ENCODE results near the gene PCDHGA5.

PCDHGA5 gene

DNA sequence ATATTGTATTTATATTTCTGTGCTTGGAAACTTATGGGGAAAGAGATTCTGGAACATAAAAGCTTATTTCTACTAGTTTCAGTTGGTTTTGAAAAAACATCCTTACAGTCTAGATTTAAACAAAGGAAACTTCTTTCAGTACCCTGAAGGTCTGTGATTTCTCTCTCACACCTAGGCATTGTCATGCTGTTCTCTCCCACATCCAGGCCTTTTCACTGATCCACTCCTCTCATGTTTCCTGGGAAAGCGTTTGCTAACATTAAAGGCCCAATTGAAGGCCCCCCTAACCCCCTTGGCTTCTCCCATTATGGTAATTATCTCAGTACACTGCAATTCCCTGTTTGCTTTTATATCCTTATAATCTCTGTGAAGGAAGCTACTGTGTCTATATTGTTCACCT lies 21.2 kb upstream of the PCDHGA5 start:
- H4K12ac ChIP-seq (ENCODE audit: low read depth, low read length): no peak overlapping the region
- no peak overlapping the region for H3K9ac ChIP-seq (ENCODE audit: low read length)
- WGBS (ENCODE audit: extremely low coverage, insufficient coverage, insufficient read length): no CpG with 5 or more reads among the region's 1 CpG
- no peak overlapping the region for H3K23ac ChIP-seq (ENCODE audit: low read length)
- no peak for DNase-seq
- H2AFZ ChIP-seq (ENCODE audit: insufficient read depth, low read length, poor library complexity): no peak overlapping the region
- no peaks in the 10 kb centered on the region for H3K27me3 ChIP-seq (ENCODE audit: insufficient read depth, low read length)
- H3K79me1 ChIP-seq (ENCODE audit: low read length): no peaks in the 10 kb centered on the region
- H2BK5ac ChIP-seq (ENCODE audit: low read depth, low read length, poor library complexity): no peak overlapping the region
- no peak overlapping the region for H2AK5ac ChIP-seq (ENCODE audit: low read length)
- H3K9me3 ChIP-seq (ENCODE audit: insufficient read depth, low read depth, low read length): peaks cover 25% of the 10 kb centered on the region
- no peak overlapping the region for H3K27ac ChIP-seq (ENCODE audit: low read depth, low read length)
- no peaks in the 10 kb centered on the region for H3K36me3 ChIP-seq (ENCODE audit: control insufficient read depth in 1 of 2, insufficient read depth in 2 of 2, low read length in 2 of 2)
- H3K14ac ChIP-seq (ENCODE audit: low read length): no peak overlapping the region
- H4K8ac ChIP-seq (ENCODE audit: low read depth, low read length): no peak overlapping the region
- H3K4me2 ChIP-seq (ENCODE audit: low read length): no peak overlapping the region
- no peak overlapping the region for H2BK120ac ChIP-seq (ENCODE audit: insufficient read depth, low read length, poor library complexity)
- no peaks in the 10 kb centered on the region for H3K79me2 ChIP-seq (ENCODE audit: control insufficient read depth, insufficient read depth, low read length, poor library complexity)
- H3K4ac ChIP-seq (ENCODE audit: low read depth, low read length): no peak overlapping the region
- H2BK12ac ChIP-seq (ENCODE audit: low read length): no peak overlapping the region
- no peak overlapping the region for H4K91ac ChIP-seq (ENCODE audit: low read depth, low read length)
- H3K4me3 ChIP-seq (ENCODE audit: low read depth, low read length): no peak overlapping the region
- no peaks in the 10 kb centered on the region for H3K4me1 ChIP-seq (ENCODE audit: control insufficient read depth in 1 of 2, insufficient read depth in 2 of 2, low read length in 2 of 2)
- H3K18ac ChIP-seq (ENCODE audit: low read length): no peak overlapping the region

- Histone ChIP-seq H3K4ac (ENCODE audit: low read depth, low read length) (no peak within 1 kb of the TSS), H3K4me2 (ENCODE audit: low read length) (no peak within 1 kb of the TSS), H4K12ac (ENCODE audit: low read depth, low read length) (no peak within 1 kb of the TSS), H2BK5ac (ENCODE audit: low read depth, low read length, poor library complexity) (no peak within 1 kb of the TSS), H2BK120ac (ENCODE audit: insufficient read depth, low read length, poor library complexity) (no peak within 1 kb of the TSS), H3K4me1 (ENCODE audit: control insufficient read depth in 1 of 2, insufficient read depth in 2 of 2, low read length in 2 of 2) (no peaks in the 10 kb centered on the region), H3K79me2 (ENCODE audit: control insufficient read depth, insufficient read depth, low read length, poor library complexity) (no peaks in the 10 kb centered on the region), H3K4me3 (ENCODE audit: low read depth, low read length) (no peak within 1 kb of the TSS), H3K14ac (ENCODE audit: low read length) (no peak within 1 kb of the TSS), H3K36me3 (ENCODE audit: control insufficient read depth in 1 of 2, insufficient read depth in 2 of 2, low read length in 2 of 2) (no peaks in the 10 kb centered on the region), H3K27ac (ENCODE audit: low read depth, low read length) (no peak within 1 kb of the TSS), H4K8ac (ENCODE audit: low read depth, low read length) (no peak within 1 kb of the TSS), H3K79me1 (ENCODE audit: low read length) (no peaks in the 10 kb centered on the region), H2AFZ (ENCODE audit: insufficient read depth, low read length, poor library complexity) (no peak within 1 kb of the TSS), H3K23ac (ENCODE audit: low read length) (no peak within 1 kb of the TSS), H2BK12ac (ENCODE audit: low read length) (no peak within 1 kb of the TSS), H3K9ac (ENCODE audit: low read length) (no peak within 1 kb of the TSS), H3K9me3 (ENCODE audit: insufficient read depth, low read depth, low read length) (peaks cover 25% of the 10 kb centered on the region), H3K18ac (ENCODE audit: low read length) (no peak within 1 kb of the TSS), H3K27me3 (ENCODE audit: insufficient read depth, low read length) (no peaks in the 10 kb centered on the region), H2AK5ac (ENCODE audit: low read length) (no peak within 1 kb of the TSS), H4K91ac (ENCODE audit: low read depth, low read length) (no peak within 1 kb of the TSS)
- DNase-seq: peak in 1 of 2 donors; percentile 49
- no CpG with 5 or more reads among the region's 9 CpGs for WGBS (ENCODE audit: extremely low coverage, insufficient coverage, insufficient read length)
Observed at GRCh38 chr5:141343242-141343952, 20.6 kb upstream of the PCDHGA5 start, which contains the start of gene PCDHGA3. Gene PCDHGA3 (plus strand): TSS chr5:141343829. CDS start chr5:141344034, 205 bp downstream.

DNA sequence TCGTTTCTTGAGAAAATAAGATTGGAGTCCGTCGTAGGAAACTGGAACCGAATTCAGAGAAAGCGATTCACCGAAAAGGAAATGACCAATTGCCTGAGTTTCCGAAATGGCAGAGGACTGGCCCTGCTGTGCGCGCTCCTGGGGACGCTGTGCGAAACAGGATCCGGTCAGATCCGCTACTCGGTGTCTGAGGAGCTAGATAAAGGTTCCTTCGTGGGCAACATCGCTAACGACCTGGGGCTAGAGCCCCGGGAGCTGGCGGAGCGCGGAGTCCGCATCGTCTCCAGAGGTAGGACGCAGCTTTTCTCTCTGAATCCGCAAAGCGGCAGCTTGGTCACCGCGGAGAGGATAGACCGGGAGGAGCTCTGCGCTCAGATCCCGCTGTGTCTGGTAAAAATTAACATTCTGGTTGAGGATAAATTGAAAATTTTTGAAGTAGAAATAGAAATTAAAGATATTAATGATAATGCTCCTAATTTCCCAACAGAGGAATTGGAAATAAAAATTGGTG lies 20.0 kb upstream of the PCDHGA5 start:
- Histone ChIP-seq H2BK120ac (ENCODE audit: insufficient read depth, low read length, poor library complexity) (no peak overlapping the region), H3K27me3 (ENCODE audit: insufficient read depth, low read length) (no peaks in the 10 kb centered on the region), H4K12ac (ENCODE audit: low read depth, low read length) (no peak overlapping the region), H3K79me1 (ENCODE audit: low read length) (no peaks in the 10 kb centered on the region), H2BK12ac (ENCODE audit: low read length) (no peak overlapping the region), H3K4me1 (ENCODE audit: control insufficient read depth in 1 of 2, insufficient read depth in 2 of 2, low read length in 2 of 2) (no peaks in the 10 kb centered on the region), H3K9ac (ENCODE audit: low read length) (no peak overlapping the region), H3K36me3 (ENCODE audit: control insufficient read depth in 1 of 2, insufficient read depth in 2 of 2, low read length in 2 of 2) (no peaks in the 10 kb centered on the region), H3K18ac (ENCODE audit: low read length) (no peak overlapping the region), H3K23ac (ENCODE audit: low read length) (no peak overlapping the region), H3K14ac (ENCODE audit: low read length) (no peak overlapping the region), H2AFZ (ENCODE audit: insufficient read depth, low read length, poor library complexity) (no peak overlapping the region), H3K9me3 (ENCODE audit: insufficient read depth, low read depth, low read length) (peaks cover 21% of the 10 kb centered on the region), H2AK5ac (ENCODE audit: low read length) (no peak overlapping the region), H3K4me3 (ENCODE audit: low read depth, low read length) (no peak overlapping the region), H3K79me2 (ENCODE audit: control insufficient read depth, insufficient read depth, low read length, poor library complexity) (no peaks in the 10 kb centered on the region), H3K4me2 (ENCODE audit: low read length) (no peak overlapping the region), H3K4ac (ENCODE audit: low read depth, low read length) (no peak overlapping the region), H4K91ac (ENCODE audit: low read depth, low read length) (no peak overlapping the region), H2BK5ac (ENCODE audit: low read depth, low read length, poor library complexity) (no peak overlapping the region), H3K27ac (ENCODE audit: low read depth, low read length) (no peak overlapping the region), H4K8ac (ENCODE audit: low read depth, low read length) (no peak overlapping the region)
- no CpG with 5 or more reads among the region's 31 CpGs for WGBS (ENCODE audit: extremely low coverage, insufficient coverage, insufficient read length)
- DNase-seq: no peak

GRCh38 chr5:141345327-141345726 lies 18.6 kb upstream of the PCDHGA5 start:
- Histone ChIP-seq H4K12ac (ENCODE audit: low read depth, low read length) (no peak overlapping the region), H3K79me2 (ENCODE audit: control insufficient read depth, insufficient read depth, low read length, poor library complexity) (no peaks in the 10 kb centered on the region), H4K91ac (ENCODE audit: low read depth, low read length) (no peak overlapping the region), H3K4me3 (ENCODE audit: low read depth, low read length) (peak overlapping the region; percentile 44), H3K14ac (ENCODE audit: low read length) (no peak overlapping the region), H3K9me3 (ENCODE audit: insufficient read depth, low read depth, low read length) (peaks cover 14% of the 10 kb centered on the region), H3K36me3 (ENCODE audit: control insufficient read depth in 1 of 2, insufficient read depth in 2 of 2, low read length in 2 of 2) (peaks cover 0 to 2% of the 10 kb centered on the region in 2 experiments), H2BK5ac (ENCODE audit: low read depth, low read length, poor library complexity) (no peak overlapping the region), H3K27me3 (ENCODE audit: insufficient read depth, low read length) (no peaks in the 10 kb centered on the region), H3K23ac (ENCODE audit: low read length) (no peak overlapping the region), H3K27ac (ENCODE audit: low read depth, low read length) (no peak overlapping the region), H3K18ac (ENCODE audit: low read length) (no peak overlapping the region), H3K9ac (ENCODE audit: low read length) (no peak overlapping the region), H3K4ac (ENCODE audit: low read depth, low read length) (no peak overlapping the region), H3K79me1 (ENCODE audit: low read length) (no peaks in the 10 kb centered on the region), H3K4me2 (ENCODE audit: low read length) (no peak overlapping the region), H2AK5ac (ENCODE audit: low read length) (no peak overlapping the region), H4K8ac (ENCODE audit: low read depth, low read length) (no peak overlapping the region), H3K4me1 (ENCODE audit: control insufficient read depth in 1 of 2, insufficient read depth in 2 of 2, low read length in 2 of 2) (no peaks in the 10 kb centered on the region), H2BK120ac (ENCODE audit: insufficient read depth, low read length, poor library complexity) (no peak overlapping the region), H2BK12ac (ENCODE audit: low read length) (no peak overlapping the region), H2AFZ (ENCODE audit: insufficient read depth, low read length, poor library complexity) (no peak overlapping the region)
- no CpG with 5 or more reads among the region's 20 CpGs for WGBS (ENCODE audit: extremely low coverage, insufficient coverage, insufficient read length)
- DNase-seq: no peak

All from trophoblast cell (in vitro differentiated cells and primary cell).